Inferior parietal cortex (tissue), 1 donor: ENCODE results near the gene ADAMTSL1.

ENCODE experiments used
- DNase-seq: peaks from one replicate; pipeline ENCODE4 v3.0.0-alpha.2; 2016; ENCODE audit errors: extremely low spot score

Gene ADAMTSL1

GRCh38 chr9:18775930-18776329 lies 302.0 kb downstream of the ADAMTSL1 start:
- DNase-seq, result no peak

DNA sequence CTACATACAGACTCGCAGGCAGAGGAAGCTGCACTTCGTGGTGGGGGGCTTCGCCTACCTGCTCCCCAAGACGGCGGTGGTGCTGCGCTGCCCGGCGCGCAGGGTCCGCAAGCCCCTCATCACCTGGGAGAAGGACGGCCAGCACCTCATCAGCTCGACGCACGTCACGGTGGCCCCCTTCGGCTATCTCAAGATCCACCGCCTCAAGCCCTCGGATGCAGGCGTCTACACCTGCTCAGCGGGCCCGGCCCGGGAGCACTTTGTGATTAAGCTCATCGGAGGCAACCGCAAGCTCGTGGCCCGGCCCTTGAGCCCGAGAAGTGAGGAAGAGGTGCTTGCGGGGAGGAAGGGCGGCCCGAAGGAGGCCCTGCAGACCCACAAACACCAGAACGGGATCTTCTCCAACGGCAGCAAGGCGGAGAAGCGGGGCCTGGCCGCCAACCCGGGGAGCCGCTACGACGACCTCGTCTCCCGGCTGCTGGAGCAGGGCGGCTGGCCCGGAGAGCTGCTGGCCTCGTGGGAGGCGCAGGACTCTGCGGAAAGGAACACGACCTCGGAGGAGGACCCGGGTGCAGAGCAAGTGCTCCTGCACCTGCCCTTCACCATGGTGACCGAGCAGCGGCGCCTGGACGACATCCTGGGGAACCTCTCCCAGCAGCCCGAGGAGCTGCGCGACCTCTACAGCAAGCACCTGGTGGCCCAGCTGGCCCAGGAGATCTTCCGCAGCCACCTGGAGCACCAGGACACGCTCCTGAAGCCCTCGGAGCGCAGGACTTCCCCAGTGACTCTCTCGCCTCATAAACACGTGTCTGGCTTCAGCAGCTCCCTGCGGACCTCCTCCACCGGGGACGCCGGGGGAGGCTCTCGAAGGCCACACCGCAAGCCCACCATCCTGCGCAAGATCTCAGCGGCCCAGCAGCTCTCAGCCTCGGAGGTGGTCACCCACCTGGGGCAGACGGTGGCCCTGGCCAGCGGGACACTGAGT lies 303.2 kb downstream of the ADAMTSL1 start:
- DNase-seq, result no peak

DNA sequence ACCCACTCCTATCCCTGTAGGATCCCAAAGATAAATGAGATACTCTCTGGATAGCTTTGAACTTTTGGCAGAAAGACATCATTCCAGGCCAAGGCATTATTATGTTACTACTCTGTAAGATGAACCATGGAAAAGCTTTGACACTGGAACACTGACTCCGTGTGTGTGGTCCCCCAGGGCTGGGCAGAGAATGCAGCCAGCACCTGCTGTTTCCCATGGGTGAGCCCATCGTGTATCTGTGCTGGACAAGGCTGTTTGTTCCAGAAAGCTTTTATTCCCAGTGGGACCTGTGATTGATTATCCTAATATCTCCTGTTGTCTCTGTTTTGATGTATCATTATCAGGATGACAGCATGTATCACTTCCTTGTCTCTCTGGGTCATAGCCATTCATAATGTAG lies 304.2 kb downstream of the ADAMTSL1 start:
- DNase-seq, result no peak

- DNase-seq, result no peak
Observed at GRCh38 chr9:18778846-18779245, 304.9 kb downstream of the ADAMTSL1 start.

DNA sequence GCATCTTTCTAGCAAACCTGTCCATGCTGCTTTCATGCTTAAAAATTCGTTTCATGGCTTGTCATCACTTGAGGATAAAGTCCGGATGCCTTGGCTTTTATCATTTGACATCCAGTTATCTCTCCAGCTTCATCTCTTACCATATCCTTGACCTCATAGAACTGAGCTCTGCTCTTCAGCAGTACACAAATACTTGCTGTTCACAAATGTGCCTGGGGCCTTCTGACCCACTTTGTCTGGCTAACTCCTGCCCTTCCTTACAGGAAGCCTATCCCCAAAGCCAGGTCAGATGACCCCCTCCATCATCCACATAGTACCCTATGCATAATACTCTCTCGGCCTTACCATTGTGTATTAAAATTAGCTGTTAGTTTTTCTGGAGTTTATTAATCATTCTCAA lies 310.0 kb downstream of the ADAMTSL1 start:
- DNase-seq, result no peak

DNA sequence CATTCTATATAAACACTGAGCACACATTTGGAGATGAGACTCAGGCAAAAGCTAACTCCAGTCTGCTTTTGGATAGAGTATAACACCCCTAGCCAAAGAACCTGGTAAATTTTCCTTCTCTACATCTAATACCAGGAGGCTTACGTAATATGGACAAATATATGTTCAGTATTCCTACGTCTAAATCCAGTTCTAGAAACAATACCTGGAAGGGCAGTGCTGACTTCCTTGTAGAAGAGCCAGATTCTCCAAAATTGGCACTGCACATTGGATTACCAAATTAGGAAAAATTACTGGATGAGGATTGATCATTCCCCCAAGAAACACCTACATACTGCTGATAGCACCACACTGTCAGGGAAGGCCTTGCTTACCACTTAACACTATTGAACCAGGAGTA lies 311.7 kb downstream of the ADAMTSL1 start:
- DNase-seq, result no peak

GRCh38 chr9:18786196-18786595 lies 312.2 kb downstream of the ADAMTSL1 start:
- no peak for DNase-seq

- DNase-seq, result no peak
Observed at GRCh38 chr9:18786911-18787650, 313.1 kb downstream of the ADAMTSL1 start.

- no peak for DNase-seq
Observed at GRCh38 chr9:18788256-18788655, 314.3 kb downstream of the ADAMTSL1 start.

- no peak for DNase-seq
Observed at GRCh38 chr9:18791074-18791473, 317.1 kb downstream of the ADAMTSL1 start.

- no peak for DNase-seq
Observed at GRCh38 chr9:18793122-18793521, 319.2 kb downstream of the ADAMTSL1 start.

- no peak for DNase-seq
Observed at GRCh38 chr9:18795947-18796671, 322.2 kb downstream of the ADAMTSL1 start.

DNA sequence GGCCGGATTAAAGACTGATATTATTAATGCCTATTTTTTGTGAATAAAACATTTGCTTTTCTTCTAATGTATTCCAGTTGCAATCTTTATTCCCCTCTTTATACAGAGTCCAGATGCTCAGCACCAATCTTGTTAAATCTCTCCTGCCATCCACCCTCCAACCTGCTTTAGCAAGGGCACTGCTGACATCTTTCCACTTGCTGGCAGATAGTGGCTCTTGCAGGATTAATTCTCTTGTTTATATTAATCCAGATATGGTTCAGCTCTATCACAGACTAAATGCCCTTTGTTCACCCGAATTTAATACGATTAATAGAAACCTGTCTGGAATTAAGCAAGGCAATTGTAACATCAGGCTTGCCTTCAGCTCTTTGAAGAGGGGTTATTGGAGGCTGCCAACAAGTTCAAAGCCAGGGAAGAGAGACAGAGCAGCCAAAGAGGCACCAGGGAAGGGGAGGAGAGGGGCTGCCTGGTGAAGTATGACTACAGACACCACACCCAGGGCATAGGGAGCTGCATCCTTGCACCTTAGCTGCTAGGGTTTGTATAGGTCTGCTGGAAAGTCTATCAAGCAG lies 322.8 kb downstream of the ADAMTSL1 start:
- DNase-seq, result no peak

GRCh38 chr9:18798106-18798505 lies 324.2 kb downstream of the ADAMTSL1 start:
- DNase-seq, result no peak

- no peak for DNase-seq
Observed at GRCh38 chr9:18798508-18799290, 324.7 kb downstream of the ADAMTSL1 start.

DNA sequence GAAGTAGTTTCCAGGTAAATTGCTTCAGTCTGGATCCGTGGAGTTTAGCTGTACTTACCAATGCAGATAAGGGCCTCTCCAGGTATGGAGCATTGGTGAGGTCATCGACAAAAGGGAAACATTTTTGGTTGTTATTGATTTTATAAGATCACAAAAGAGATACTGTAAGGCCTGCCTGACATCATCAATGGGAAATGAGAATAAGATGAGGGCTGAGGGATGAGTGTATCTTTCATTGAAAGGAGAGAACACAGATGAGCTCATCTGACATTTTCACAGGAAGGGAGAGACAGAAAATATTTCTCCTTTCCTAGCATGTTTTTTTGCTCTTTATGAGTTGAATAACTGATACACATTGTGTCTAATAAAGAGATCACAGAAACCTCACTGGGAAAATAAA lies 325.5 kb downstream of the ADAMTSL1 start:
- DNase-seq, result no peak

DNA sequence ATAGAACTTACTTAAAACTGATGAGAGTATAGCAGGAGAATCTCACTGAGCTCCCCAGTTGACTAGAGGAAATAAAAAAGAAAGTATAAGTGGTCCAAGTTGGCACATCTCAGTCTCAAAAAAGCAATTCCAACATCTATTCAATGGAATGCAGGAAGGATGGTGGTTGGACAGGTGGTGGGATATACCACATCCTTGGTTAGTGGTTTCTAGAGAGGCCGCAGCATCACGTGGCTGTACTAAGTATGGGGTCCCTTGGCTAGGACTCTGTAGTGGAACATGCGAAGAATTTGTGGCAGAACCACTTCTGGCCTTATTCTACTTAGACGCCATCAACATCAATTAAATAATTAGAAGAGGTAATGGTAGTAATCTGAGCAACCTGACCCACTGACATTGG lies 326.6 kb downstream of the ADAMTSL1 start:
- DNase-seq, result no peak

DNA sequence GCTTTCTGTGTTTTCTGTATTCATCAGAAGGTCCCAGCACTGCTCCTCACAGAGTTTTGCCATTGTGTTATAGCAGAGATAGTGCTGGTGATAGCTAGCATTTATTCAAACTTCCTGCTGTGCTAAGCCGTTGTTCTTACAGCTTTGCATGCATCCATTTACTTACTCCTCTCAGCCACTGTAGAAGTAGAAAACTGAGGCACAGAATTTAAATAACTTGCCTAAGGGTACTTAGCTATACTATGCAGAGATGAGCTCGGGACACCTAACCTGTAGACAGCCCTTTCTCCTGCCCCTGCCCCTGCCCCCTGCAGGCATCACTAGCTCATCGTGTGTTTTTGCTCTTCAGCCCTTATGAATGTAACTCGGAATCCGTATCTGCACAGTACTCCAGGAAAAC lies 331.4 kb downstream of the ADAMTSL1 start:
- DNase-seq, result no peak

DNA sequence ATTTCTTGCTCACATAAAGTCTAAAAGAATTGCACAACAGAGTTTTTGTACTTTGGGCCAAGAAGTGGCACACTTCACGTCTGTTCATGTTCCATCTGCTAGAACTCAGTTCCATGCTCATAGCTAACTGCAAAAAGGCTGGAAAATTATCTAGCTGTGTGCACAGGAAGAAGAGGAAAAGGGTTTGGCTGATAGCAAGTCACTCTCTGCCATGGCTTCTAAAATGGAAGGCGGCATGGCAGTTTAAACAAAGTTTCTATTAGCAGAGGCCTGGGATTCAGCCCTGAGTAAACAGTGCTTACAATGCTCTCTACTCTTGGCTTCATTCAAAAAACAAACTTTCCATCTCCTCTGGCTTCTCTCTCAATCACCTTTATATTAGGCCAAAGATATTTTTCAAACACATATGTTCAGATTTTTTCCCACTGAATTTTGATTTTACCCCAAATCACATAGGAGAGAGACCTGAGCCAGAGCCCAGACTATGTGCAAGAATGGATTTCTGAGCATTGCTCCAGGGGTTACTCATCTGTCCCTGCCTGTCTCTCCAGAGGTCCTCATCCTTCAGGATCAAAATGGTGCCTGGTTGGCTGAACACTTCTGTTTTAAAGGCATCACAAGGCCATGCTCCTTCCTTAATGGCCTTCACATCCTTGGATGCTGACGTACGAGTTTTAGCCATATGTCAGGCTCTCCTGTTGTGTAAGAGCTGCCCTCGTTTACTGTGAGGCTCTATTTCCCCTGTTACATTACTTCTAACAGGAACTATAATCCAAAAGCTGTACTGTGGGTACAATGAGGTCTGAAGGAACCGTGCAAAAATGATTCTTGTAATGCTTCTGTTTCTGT lies 332.5 kb downstream of the ADAMTSL1 start:
- DNase-seq, result no peak

GRCh38 chr9:18810581-18810980 lies 336.6 kb downstream of the ADAMTSL1 start:
- no peak for DNase-seq
